ENCODE measurements around the gene CGB2.
"Not testable (repeated sequence)": the region's sequence is repeated elsewhere in the genome, so short reads cannot be mapped to it uniquely, and the experiment has no call there.

CGB2 gene

GRCh38 chr19:49070416-49070815, 38.7 kb downstream of the CGB2 start:
- no peak for DNase-seq

GRCh38 chr19:49071860-49072547, 40.3 kb downstream of the CGB2 start:
- DNase-seq: no peak

- no peak for DNase-seq
Measured at GRCh38 chr19:49073514-49074378, 42.1 kb downstream of the CGB2 start.

GRCh38 chr19:49074869-49075268, 43.2 kb downstream of the CGB2 start:
- not testable (repeated sequence) for DNase-seq

GRCh38 chr19:49080392-49080791, 48.7 kb downstream of the CGB2 start:
- no peak for DNase-seq

- DNase-seq: no peak
Measured at GRCh38 chr19:49081273-49081672, 49.6 kb downstream of the CGB2 start.

Measured in effector CD4-positive, alpha-beta T cell (primary cell).